GM12892 (cell line): ENCODE results near the gene PIGP.

Experiments used
- POLR2A ChIP-seq: IDR thresholded peaks from 2 replicates; pipeline ENCODE4 v1.6.1; 2011; ENCODE audit warnings: low read depth, low read length, control low read depth
- POLR2AphosphoS5 ChIP-seq: IDR thresholded peaks from 2 replicates; pipeline ENCODE4 v1.6.1; 2011; ENCODE audit warnings: low read depth, low read length, control low read depth

DNA sequence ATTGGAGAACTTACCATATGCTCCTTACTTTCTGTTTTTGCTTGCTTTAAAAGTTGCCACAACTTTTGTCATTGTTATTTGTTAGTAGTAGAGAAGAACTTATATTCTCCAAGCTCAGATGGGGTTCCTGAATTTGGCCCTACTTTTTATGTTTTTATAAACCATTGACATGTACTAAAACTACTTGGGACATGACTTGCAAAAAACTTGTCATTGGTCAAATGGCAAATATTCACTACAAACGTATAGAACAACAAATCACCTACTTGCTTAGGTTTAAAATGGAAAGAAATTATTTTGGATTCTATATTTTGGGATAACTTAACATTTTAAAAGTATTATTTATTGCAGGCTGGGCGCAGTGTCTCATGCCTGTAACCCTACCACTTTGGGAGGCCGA is 32.7 kb downstream of the PIGP start:
- no peak for TF ChIP-seq POLR2A
- TF ChIP-seq POLR2AphosphoS5, result no peak
